Neural cell (in vitro differentiated cells): ENCODE measurements around the gene MAJIN.

ENCODE experiments used
- CTCF ChIP-seq: fragments of 450-650 bp; IDR thresholded peaks from 2 replicates; pipeline ENCODE4 v1.5.1; 2014; ENCODE audit warnings: antibody characterized with exemption, mild to moderate bottlenecking, moderate library complexity; ENCODE audit not compliant: poor library complexity, severe bottlenecking
- EP300 ChIP-seq: fragments of 450-650 bp; conservative IDR thresholded peaks from 2 replicates; pipeline ENCODE4 v1.6.1; 2014; ENCODE audit warnings: antibody characterized with exemption, mild to moderate bottlenecking, moderate library complexity; ENCODE audit not compliant: poor library complexity, severe bottlenecking
- EZH2 ChIP-seq: fragments of 200-600, 300-800 bp; shearing (Covaris generic), sonication (generic); IDR thresholded peaks from 2 replicates; pipeline ENCODE4 v1.6.1; 2014; ENCODE audit warnings: antibody characterized with exemption, low read length, borderline replicate concordance, mild to moderate bottlenecking; ENCODE audit not compliant: insufficient read depth, poor library complexity, severe bottlenecking
- POLR2AphosphoS5 ChIP-seq: IDR thresholded peaks from 2 replicates; pipeline ENCODE4 v1.6.1; 2012
- RAD21 ChIP-seq: fragments of 450-650 bp; conservative IDR thresholded peaks from 2 replicates; pipeline ENCODE4 v1.6.1; 2014; ENCODE audit warnings: antibody characterized with exemption, mild to moderate bottlenecking, moderate library complexity
- TF ChIP-seq, protein P1 (sequence below): IDR thresholded peaks from 2 replicates; pipeline ENCODE4 v1.6.1; 2012; ENCODE audit warnings: borderline replicate concordance

- TF ChIP-seq CTCF: no peak
- TF ChIP-seq POLR2AphosphoS5: no peak
- no peak for TF ChIP-seq EP300
- TF ChIP-seq EZH2: no peak
- TF ChIP-seq, protein P1, sequence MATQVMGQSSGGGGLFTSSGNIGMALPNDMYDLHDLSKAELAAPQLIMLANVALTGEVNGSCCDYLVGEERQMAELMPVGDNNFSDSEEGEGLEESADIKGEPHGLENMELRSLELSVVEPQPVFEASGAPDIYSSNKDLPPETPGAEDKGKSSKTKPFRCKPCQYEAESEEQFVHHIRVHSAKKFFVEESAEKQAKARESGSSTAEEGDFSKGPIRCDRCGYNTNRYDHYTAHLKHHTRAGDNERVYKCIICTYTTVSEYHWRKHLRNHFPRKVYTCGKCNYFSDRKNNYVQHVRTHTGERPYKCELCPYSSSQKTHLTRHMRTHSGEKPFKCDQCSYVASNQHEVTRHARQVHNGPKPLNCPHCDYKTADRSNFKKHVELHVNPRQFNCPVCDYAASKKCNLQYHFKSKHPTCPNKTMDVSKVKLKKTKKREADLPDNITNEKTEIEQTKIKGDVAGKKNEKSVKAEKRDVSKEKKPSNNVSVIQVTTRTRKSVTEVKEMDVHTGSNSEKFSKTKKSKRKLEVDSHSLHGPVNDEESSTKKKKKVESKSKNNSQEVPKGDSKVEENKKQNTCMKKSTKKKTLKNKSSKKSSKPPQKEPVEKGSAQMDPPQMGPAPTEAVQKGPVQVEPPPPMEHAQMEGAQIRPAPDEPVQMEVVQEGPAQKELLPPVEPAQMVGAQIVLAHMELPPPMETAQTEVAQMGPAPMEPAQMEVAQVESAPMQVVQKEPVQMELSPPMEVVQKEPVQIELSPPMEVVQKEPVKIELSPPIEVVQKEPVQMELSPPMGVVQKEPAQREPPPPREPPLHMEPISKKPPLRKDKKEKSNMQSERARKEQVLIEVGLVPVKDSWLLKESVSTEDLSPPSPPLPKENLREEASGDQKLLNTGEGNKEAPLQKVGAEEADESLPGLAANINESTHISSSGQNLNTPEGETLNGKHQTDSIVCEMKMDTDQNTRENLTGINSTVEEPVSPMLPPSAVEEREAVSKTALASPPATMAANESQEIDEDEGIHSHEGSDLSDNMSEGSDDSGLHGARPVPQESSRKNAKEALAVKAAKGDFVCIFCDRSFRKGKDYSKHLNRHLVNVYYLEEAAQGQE: no peak
- no peak for TF ChIP-seq RAD21
Measured at GRCh38 chr11:64933213-64933934, 38.5 kb downstream of the MAJIN start.
